Activated CD4-positive, CD25-positive, alpha-beta regulatory T cell treated with anti-CD3 and anti-CD28 coated beads, Interleukin-2, amount 50 U/mL, for 72 hours (primary cell): ENCODE results near the gene FOXP4.
A peak's percentile ranks its signal among the peaks of the same experiment; 100 is the strongest.

Source experiments
- DNase-seq: peaks from one replicate; pipeline ENCODE4 v3.0.0; 2021

FOXP4 gene

GRCh38 chr6:41548841-41549642 lies 2.9 kb downstream of the FOXP4 start:
- no peak for DNase-seq

DNA sequence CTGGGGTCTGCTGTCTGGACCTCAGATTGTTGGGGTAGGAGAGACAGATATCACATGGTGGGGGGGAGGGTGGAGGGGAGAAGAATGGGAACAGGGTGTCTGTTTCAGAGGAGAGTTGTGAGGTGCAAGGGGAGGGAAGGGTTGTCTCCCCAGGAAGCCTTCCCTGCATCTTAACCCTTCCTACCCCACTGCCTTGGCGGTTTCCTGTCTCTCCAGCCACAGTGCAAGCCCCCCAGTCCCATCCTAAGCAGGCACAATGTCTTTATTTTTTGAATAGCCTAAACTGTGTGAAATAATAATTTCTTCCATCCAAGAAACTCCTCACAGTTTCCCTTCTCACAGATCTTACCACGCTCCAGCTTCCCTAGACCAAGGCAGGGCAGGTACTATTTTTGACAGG lies 3.5 kb downstream of the FOXP4 start:
- DNase-seq: no peak

DNA sequence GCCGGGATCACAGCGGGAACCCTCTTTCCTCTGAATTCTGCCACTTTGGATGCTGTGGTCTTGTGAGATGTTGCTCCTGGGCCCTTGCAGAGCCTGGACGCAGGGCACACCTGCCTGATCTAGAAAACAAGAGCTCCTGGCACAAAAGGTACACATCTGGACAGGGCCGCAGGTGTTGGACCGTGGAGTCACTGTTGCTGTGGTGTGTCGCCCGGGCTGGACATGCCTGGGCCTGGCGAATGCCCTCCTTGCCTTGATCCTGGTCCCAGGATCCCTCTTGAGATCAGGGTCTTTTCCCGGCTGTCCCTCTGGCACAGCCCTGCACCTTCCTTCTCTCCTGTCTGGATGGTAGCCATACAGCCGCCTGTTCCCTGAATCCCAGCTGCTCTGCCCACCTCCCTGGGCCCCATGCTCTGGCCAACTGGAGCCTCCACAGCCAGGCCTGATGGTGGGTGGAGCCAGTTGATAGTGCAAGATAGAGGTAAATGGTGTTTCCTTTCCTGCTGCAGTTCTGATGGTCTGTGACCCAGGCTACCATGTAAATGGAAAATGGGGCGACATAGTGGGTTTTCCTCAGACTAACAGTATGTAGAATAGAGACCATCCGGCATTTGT lies 5.0 kb downstream of the FOXP4 start:
- no peak for DNase-seq

DNA sequence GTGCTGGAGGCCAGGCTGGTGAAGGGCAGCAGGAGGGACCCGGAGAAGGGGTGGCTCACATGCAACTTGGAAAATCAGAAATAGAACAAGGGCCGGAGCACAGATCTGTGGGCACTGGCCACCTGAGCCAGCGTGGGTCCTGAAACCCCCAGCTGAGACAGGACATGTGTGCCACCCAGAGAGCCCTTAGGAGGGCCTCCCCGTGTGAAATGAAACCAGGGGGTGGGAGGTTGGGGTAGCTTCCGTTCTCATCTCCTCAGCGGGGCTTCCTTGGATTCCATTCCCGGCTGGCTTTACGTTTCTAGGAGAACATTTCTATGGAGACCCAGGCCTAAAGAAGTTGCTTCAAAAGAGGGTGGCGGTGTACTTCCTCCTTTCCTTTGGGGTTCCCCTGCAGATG lies 5.7 kb downstream of the FOXP4 start:
- no peak for DNase-seq

GRCh38 chr6:41552723-41553122 lies 6.5 kb downstream of the FOXP4 start:
- no peak for DNase-seq

DNA sequence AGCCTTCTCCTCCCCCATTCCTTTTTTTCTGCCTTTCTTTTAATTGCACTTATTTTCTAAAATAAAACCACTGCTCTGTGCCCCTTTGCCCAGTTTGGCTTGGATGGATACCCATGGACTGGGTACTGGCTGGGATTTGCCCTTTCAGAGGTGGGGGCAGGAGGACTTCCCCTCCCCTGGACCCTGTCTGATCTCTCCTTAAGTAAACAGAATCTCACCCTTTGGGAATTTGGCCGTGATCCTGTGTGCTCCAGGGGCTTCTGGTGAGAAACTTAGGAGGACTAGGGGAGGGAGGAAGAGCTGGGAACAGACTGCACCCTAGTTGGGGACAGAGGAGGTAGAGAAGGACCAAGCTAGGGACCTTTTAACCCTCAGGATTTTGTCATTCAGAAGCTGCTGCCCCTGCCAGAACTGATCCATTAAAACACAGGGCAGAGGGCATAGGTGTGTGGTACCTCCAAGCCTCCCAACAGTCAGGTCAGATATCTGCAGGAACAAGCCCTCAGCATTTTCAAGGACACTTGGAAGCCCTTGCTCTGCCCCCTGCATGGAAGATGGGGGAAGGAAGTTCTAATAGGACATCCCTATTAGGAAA lies 7.3 kb downstream of the FOXP4 start:
- DNase-seq: no peak

DNA sequence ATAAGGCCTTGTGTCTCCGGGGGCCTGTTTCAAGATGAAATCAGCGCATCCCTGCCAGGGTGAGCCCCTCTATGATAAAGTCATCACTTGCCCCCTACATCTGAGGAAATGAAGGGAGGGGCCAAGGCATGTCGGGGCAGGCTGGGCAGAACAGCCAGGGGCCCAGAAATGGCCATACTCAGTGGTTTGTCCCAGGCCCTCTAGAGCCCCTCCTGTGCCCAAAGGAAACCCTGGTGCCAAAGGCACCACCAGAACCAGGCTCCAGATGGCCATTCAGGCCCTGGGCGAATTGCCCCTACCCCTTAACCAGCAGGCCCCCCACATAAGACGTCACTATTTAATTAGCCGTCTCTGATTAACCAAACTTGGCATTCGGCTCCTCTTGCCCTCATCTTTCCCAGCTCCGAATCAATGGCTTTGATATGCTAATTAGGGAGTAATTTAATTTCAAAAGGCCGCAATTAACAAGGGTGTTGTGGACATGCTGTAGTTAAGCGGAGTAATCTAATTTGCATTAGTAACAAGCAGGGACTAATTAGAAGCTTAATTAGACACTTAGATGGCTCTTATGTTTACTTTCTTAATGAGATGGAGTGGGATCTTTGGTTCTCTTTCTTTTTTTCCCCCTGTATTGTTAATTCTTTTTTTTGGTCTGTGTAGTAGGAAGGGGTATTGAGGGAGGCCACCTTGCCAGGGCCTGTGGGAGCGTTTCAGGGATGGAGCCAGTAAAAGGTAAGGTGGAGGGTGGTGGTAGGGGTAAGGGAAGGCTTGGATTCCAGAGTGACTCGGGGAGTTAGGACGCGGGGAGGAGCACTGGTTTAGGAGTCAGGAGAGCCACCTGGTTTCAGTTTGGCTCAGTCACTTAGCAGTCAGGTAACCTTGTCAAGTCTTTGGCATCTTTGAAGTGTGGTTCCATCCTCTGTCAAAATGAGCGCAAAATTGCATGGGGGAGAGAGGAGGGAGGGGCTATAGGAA lies 9.4 kb downstream of the FOXP4 start:
- no peak for DNase-seq

GRCh38 chr6:41557335-41557734 lies 11.2 kb downstream of the FOXP4 start:
- DNase-seq: no peak

DNA sequence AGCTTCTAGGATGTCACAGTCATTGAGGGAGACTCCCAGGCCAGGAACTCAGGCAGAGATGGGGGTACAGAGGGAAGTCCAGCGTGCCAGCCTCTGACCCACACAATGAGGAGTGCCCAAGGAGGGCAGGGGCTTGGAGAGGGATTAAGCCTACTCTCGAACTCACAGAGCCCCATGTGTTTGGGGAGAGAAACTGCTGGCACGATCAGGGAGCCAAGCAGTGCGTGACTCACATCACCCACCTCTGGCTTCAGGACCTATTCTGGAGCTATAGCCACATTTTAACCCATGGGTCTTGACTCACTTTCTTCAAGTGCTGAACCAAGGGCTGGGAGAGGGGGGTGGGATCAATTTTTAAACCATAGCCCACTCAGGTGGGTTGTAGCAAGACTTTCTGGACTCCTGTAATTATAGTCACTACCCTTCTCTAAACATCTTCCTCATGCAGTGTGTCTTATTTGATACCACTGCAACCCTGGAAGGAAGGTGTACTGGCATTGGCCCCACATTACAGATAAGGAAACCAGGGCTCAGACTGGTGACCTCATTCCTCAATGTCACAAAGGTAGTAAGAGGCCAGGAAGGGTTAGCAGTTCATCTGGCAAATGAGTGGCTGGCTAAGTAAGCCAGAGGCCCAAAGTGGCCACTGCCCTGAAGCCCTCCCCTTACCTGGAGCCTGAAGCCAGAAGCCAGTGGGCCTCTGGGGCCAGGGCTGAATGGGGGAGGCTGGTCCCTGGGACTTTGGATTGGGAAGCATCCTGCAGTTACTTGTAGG lies 12.0 kb downstream of the FOXP4 start:
- DNase-seq: no peak

- DNase-seq: no peak
Measured at GRCh38 chr6:41559655-41560427, 13.7 kb downstream of the FOXP4 start.

DNA sequence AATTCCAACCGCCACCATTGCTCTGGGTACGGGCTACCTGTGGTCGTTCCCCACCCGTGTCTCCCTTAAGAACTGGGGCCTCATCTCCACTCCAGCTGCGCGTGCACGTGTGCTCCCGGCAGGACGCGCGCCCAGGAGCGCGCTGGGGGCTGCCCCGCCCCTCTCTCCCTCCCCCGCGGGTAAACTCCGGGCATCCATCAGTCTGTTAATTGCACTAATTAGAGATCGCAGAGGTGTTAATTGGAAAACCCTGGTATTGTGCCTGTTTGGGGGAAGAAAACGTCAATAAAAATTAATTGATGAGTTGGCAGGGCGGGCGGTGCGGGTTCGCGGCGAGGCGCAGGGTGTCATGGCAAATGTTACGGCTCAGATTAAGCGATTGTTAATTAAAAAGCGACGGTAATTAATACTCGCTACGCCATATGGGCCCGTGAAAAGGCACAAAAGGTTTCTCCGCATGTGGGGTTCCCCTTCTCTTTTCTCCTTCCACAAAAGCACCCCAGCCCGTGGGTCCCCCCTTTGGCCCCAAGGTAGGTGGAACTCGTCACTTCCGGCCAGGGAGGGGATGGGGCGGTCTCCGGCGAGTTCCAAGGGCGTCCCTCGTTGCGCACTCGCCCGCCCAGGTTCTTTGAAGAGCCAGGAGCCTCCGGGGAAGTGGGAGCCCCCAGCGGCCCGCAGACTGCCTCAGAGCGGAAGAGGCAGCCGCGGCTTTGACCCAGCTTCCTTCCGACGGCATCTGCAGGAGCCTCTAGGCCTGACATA lies 14.4 kb downstream of the FOXP4 start:
- DNase-seq: peak; percentile 73

- DNase-seq: no peak
Measured at GRCh38 chr6:41561416-41561815, 15.2 kb downstream of the FOXP4 start.

GRCh38 chr6:41561931-41562911 lies 16.0 kb downstream of the FOXP4 start:
- no peak for DNase-seq

DNA sequence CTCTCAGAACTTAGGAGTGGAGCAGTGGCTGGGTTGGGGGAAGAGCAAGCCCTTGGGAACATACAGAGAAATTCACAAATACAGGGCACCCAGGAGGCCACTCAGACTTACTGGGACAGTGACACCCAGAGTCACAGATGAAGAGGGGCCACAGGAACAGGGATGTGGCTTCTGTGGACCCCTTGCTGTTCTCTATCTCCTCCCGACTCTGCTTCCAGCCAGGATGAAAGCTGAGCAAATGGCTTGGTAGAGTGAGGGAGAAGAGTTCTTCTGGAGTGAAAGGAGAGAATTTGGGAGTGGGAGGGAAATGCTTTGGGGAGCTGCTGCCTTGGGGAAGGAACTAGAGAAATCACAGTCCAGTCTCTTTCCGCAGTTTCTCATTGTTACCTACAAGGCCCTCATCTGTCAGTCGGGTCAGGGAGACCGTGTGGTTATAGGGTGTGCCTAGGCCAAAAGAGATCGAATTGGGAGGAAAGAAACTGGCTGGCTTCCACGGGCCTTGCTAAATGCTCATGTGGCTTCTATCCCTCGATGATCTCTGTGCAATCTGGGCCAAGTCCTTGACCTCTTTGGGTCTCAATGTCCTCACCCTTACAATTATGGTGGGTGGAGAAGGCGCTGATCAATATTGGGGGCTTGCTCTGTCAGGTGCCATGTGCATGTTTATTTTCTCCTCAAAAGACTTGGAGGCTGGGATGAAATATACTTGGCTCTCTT lies 17.0 kb downstream of the FOXP4 start:
- no peak for DNase-seq

GRCh38 chr6:41564448-41565142 lies 18.4 kb downstream of the FOXP4 start:
- DNase-seq: no peak

DNA sequence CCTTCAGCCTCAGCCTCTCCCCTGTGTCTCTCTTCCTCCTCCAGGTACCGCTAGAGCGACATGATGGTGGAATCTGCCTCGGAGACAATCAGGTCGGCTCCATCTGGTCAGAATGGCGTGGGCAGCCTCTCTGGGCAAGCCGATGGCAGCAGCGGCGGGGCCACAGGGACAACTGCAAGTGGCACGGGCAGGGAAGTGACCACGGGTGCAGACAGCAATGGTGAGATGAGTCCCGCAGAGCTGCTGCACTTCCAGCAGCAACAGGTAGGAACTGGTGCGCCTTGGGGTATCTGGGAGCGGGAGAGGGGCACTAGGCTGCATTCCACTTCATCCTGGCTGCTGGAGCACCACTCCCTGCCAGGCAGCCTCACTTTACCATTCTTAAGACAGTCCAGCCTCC lies 19.5 kb downstream of the FOXP4 start:
- no peak for DNase-seq

- DNase-seq: no peak
Measured at GRCh38 chr6:41566961-41567360, 20.8 kb downstream of the FOXP4 start.

GRCh38 chr6:41567684-41568083 lies 21.5 kb downstream of the FOXP4 start:
- no peak for DNase-seq
